HG03135 (cell line): Measurements from ENCODE around the gene KRTAP12-3.
"Not testable (repeated sequence)": the region's sequence is repeated elsewhere in the genome, so short reads cannot be mapped to it uniquely, and the experiment has no call there.

Experiments
- ATAC-seq: cut with Tn5 transposase; IDR thresholded peaks from one replicate; pipeline ENCODE4 v1.9.1; 2021; ENCODE audit warnings: mild to moderate bottlenecking, moderate library complexity; ENCODE audit not compliant: unreplicated experiment

KRTAP12-3 gene

DNA sequence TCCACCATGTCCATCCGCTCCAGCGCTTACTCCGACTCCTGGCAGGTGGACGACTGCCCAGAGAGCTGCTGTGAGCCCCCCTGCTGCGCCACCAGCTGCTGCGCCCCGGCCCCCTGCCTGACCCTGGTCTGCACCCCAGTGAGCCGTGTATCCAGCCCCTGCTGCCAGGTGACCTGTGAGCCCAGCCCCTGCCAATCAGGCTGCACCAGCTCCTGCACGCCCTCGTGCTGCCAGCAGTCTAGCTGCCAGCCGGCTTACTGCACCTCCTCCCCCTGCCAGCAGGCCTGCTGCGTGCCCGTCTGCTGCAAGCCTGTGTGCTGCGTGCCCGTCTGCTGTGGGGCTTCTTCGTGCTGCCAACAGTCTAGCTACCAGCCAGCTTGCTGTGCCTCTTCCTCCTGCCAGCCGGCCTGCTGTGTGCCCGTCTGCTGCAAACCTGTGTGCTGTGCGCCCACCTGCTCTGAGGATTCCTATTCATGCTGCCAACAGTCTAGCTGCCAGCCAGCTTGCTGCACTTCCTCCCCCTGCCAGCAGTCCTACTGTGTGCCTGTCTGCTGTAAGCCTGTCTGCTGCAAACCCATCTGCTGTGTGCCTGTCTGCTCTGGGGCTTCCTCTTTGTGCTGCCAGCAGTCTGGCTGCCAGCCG, 30.4 kb upstream of the KRTAP12-3 start:
- not testable (repeated sequence) for ATAC-seq

GRCh38 chr21:44627831-44628233, 29.9 kb upstream of the KRTAP12-3 start:
- not testable (repeated sequence) for ATAC-seq

DNA sequence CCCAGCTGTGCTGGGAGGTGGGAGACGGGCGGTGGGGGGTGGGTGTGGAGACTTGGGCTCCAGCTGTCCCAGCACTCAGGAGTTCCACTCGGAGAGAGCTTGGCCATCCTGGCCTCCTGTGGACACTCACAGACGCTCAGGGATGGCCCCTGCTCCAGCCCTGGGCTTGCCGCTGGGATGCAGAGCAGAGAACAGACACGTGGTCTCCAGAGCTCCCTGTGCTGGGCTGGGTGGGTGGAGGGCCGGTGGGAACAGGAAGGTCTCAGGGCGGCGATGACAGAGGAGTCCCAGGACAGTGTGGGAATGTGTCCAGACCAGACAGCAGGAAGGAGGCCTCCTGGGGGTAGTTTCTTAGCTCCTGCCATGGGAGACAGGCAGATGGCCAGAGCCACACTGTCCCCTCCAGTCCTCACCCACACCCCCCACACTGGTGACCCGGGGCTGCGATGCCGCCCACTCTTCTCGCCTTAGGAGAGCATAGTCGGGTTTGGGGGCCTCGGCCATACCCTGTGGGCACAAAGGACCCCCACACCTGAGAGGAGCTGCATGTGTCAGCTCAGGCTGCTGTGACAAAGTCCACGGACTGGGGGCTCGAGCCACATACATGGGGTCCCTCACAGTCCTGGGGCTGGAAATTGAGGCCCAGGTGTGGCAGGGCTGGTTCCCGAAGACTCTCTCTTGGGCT, 28.9 kb upstream of the KRTAP12-3 start:
- no peak for ATAC-seq

DNA sequence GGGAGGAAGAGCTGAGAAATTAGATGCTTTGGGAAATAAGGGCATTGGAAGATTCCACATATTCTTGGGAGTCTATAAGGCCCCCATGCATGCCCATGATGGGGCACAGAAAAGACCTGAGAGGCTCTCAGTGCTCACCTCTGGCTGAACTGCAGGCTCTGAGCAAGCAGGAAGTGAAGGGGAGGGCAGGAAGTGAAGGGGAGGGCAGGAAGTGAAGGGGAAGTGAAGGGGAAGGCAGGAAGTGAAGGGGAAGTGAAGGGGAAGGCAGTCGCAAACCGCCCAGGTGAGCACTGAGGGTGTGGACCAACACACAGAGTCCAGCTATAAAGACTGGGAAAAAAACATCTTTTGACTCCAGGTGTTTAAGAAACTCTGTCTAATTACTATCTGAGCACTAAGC, 27.3 kb upstream of the KRTAP12-3 start:
- no peak for ATAC-seq

DNA sequence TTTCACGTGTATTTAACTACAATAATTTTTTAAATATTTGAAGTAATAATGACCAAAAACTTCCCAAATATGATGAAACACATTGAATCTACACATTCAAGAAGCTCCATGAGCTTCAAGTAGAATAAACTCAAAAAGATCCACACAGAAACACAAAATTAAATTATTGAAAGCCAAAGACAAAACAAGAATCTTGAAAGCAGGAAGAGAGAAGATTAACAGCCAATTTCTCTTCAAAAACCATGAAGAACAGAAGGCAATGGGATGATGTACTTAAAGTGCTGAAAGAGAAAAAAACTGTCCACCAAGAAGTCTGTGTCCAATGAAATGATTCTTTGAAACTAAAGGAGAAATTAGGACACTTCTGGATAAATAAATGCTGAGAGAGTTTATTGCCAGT, 25.7 kb upstream of the KRTAP12-3 start:
- ATAC-seq: no peak

DNA sequence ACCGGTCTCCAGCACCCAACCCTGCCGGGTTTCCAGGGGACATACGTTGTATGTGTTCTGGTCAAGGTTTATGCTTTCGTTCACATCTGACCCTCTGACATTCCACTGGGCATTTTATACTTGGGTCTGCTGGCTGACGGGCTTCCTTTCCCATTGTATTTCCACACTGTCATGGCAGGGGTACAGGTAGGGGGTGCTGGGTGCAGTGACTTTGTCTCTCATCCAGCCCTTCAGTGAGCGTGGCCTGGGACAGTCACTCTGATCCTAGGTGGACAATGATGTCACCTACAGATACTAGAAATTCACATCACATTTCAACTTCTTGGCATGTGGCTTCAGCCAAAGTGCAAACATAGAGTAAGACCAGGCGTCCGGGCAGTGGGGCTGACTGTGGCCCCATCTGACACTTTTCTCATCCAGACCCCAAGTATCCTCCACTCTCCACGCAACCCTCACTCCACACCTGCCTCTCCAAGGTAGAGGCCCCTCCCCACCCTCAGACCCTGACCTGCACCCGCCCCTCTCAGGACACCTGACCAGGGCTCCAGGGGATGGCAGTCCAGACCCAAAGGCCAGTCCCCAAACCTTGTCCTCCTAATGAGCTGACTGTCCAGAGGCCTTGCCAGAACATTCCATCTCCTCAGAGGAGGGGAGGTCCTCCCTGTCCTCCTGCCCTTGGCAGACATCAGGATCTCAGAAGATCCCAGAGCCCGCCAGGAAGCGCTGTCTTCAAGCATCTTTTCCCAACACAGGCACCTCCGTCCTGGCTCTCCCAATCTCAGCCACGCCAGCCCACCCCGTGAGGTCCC, 21.3 kb upstream of the KRTAP12-3 start:
- ATAC-seq: no peak

DNA sequence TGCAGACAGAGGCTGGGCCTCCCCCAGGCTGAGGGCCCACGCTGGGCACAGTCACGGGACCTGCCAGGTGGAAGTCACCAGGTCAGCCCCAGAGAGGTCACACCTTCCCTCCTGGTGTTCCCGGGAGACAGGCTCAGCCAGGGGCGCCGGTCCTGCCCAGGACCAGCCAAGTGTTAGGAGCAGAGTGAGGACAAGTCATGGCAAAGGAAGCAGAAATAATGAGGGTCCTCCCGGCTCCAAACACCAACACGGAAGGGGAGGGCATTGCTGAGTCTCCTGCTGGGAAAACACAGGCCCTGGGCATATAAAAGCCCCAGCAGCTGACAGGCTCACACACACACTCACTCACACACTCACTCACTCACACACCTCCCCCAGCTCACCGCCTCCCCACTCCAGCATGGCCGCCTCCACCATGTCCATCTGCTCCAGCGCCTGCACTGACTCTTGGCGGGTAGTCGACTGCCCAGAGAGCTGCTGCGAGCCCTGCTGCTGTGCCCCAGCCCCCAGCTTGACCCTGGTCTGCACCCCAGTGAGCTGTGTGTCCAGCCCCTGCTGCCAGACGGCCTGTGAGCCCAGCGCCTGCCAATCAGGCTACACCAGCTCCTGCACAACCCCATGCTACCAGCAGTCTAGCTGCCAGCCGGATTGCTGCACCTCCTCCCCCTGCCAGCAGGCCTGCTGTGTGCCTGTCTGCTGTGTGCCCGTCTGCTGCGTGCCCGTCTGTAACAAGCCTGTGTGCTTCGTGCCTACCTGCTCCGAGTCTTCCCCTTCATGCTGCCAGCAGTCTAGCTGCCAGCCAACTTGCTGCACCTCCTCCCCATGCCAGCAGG, 20.5 kb upstream of the KRTAP12-3 start, which contains the start of gene KRTAP10-10:
KRTAP10-10 (plus strand) TSS at position 339 of the 833 bp plus-strand sequence; CDS start at position 401, 62 bp downstream.
- no peak for ATAC-seq

DNA sequence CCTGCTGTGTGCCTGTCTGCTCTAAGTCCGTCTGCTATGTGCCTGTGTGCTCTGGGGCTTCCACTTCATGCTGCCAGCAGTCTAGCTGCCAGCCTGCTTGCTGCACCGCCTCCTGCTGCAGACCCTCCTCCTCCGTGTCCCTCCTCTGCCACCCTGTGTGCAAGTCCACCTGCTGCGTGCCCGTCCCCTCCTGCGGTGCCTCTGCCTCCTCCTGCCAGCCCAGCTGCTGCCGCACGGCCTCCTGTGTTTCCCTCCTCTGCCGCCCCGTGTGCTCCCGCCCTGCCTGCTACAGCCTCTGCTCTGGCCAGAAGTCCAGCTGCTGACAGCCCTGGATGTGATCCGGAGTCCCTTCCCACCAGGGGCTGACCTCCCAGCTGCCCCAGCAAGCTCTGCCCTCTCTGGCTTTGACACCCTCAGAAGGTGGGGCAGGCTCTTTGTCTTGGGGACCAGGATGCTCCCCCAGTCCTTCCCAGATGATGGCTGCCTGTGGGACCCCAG, 19.8 kb upstream of the KRTAP12-3 start:
- not testable (repeated sequence) for ATAC-seq

DNA sequence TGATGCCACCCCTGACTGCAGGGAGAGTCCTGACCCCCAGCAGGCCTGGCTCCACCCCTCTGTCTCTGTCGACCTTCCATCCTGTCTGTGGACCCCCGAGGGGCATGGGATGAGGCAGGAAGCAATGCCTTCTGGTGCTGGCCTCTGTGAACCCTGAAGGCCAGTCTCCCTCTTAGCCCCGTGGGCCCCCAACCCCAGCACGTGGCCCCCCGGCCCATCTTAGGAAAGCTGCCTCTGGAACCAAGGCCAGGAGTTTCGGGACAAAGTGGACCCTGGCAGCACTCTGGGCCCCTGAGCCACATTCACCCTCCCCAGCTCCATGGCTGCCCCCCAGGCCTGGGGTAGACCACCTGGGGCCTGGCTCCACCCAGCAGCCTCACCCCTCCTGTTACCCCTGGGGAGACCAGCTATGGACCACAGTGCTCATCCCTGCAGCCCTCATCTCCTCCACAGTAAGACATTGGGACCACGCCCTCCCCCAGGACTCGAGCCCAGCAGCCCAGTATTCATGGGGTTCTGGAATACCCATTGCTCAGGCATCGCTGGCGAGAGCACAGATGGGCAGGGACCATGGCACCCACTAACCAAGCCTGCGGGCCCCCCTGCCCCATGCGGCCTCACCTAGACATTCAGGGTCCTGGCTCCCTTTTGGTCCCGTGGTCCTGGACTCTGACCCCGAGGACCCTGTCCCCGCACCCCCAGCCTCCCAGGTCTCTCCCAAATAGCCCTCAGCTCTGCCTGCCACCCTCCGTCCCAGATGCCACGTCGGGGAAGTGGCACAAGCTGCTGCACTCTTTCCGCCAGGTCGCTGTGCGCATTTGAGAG, 19.0 kb upstream of the KRTAP12-3 start:
- ATAC-seq: not testable (repeated sequence)

DNA sequence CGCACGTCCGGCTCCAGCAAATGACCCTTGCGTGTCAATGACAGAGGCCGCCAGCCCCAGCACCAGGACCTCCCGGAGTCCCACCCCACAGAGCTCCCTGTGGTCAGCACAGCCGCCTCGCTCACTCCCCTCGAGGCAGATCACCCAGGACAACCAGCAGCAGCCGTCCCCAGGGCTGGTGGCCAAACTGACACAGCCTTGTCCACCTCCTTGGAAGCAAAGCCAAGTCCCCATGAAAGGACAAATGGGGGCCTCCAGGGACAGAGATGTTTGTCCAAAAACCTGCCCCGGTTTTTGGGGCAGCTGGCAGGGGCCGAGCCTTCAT, 18.4 kb upstream of the KRTAP12-3 start:
- ATAC-seq: no peak

DNA sequence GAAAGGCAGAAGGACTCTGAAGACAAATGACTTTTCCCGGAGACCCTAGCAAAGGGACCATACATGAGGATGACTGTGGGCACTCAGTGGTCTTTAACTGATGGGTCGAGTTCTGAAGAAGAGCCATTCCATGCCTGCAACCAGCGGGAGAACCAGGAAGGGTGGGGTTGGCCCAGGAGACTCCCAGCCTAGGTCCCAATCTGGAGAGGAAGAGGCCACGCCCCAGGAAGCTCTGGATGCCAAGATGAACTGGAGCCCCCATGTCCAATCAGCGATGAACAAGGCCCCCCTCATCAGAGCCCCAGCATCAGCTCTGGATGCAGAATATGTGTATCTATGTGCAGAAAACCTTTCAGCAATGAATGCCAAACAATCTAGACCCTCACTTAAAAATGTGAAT, 17.0 kb upstream of the KRTAP12-3 start:
- ATAC-seq: no peak

- ATAC-seq: no peak
Observed at GRCh38 chr21:44643741-44644310, 13.9 kb upstream of the KRTAP12-3 start.

DNA sequence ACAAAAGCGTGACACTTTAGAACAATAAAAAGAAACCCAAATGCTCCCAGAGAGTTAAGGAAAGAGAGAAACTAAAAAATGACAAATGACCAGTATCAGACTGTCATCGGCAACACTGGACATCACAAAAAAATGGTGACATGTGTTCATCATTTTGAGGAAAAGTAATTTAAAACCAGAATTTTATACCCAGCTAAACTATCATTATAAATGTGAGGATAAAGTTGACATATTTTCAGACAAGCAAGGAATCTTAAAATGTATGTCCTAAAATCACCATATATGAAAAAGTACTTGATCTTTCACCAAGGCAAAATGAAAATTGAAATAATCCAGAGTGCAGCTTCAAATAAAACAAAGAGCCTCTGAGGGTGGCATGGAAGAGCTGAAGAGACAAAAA, 12.9 kb upstream of the KRTAP12-3 start:
- ATAC-seq: no peak

DNA sequence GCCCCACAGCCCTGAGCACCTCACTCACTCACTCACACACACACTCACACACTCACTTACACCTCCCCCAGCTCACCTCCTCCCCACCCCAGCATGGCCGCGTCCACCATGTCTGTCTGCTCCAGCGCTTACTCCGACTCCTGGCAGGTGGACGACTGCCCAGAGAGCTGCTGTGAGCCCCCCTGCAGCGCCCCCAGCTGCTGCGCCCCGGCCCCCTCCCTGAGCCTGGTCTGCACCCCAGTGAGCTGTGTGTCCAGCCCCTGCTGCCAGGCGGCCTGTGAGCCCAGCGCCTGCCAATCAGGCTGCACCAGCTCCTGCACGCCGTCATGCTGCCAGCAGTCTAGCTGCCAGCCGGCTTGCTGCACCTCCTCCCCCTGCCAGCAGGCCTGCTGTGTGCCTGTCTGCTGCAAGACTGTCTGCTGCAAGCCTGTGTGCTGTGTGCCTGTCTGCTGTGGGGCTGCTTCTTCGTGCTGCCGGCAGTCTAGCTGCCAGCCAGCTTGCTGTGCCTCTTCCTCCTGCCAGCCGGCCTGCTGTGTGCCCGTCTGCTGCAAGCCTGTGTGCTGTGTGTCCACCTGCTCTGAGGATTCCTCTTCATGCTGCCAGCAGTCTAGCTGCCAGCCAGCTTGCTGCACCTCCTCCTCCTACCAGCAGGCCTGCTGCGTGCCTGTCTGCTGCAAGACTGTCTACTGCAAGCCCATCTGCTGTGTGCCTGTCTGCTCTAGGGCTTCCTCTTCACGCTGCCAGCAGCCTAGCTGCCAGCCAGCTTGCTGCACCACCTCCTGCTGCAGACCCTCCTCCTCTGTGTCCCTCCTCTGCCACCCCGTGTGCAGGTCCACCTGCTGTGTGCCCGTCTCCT, 11.1 kb upstream of the KRTAP12-3 start, which contains the start of gene KRTAP10-11:
KRTAP10-11 (plus strand) TSS at position 49 of the 856 bp plus-strand sequence; CDS start at position 94, 45 bp downstream.
- not testable (repeated sequence) for ATAC-seq

- no peak for ATAC-seq
Observed at GRCh38 chr21:44647222-44647552, 10.5 kb upstream of the KRTAP12-3 start.

DNA sequence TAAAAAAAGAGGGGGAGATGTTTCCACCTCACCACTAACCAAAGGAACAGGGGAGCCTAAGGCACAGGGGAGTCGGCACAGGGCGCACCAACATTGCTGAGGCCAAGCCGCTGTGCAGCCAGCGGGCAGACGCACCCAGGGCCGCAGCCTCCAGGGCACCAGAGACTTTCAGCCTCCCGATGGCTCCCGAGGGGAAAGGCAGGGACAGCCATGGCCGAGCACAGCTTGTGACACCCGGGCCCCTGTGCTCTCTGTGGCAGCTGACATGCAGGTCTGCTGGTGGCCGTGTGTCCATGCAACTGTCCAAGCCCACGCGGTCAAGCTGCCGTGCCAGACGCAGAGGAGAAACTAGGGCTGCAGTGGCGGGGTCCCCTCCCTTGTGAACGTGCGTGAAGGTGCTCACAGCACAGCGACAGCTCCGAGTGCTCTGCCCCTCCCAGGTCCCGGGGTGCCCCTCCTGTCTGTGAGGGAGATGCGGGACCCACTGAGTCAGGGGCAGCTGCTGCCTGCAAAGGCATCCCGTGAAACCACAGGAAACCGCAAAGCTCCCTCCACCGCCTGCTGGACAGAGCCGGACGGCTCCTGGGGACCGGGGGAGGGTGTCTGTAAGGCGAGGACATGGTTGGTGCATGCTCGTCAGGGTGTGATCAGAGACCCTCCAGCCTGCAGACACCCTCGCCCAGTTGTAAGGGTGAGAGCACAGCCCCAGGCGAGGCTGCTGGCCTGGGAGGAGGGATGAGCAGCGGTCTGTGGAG, 9.0 kb upstream of the KRTAP12-3 start:
- no peak for ATAC-seq

DNA sequence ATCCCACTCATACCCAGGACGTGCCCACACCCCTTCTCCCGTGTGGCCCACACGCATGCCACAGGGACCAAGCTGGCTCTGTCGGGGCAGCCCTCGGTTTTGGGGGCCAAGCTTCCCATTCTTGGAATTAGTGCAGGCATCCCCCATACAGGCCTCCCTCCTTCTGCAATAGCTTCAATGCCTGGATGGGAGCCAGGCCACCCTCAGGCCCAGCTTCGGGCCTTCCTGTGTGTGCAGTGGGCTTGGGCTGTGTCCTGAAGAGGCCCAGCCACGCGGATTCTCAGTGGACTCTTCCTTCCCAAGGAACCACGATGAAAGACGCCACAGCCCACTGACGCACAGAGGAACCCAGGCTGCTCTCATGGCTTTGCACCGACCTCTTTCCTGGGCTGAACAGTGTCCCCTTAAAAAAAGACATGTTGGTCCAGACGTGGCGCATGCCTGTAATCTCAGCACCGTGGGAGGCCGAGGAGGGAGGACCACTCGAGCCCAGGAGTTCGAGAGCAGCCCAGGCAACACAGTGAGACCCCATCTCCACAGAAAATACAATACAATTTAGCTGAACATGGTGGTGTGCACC, 8.1 kb upstream of the KRTAP12-3 start:
- no peak for ATAC-seq
